Brain microvascular endothelial cell (primary cell): ENCODE results near the gene ATF7IP.
"Not testable (repeated sequence)": the region's sequence is repeated elsewhere in the genome, so short reads cannot be mapped to it uniquely, and the experiment has no call there.

Experiments
- DNase-seq: peaks from one replicate; pipeline ENCODE4 v3.0.0-alpha.2; 2020
- H3K27ac ChIP-seq: fragments of 250-450 bp; sonication (Bioruptor Pico); 2 replicates; pipeline ENCODE4 v1.5.1; 2020; ENCODE audit warnings: mild to moderate bottlenecking, moderate library complexity
- H3K27me3 ChIP-seq: fragments of 250-450 bp; sonication (Bioruptor Pico); replicated peaks from 2 replicates; pipeline ENCODE4 v1.5.1; 2020; ENCODE audit warnings: mild to moderate bottlenecking
- H3K36me3 ChIP-seq: fragments of 250-450 bp; sonication (Bioruptor Pico); replicated peaks from 2 replicates; pipeline ENCODE4 v1.5.1; 2020; ENCODE audit warnings: mild to moderate bottlenecking
- H3K4me3 ChIP-seq: 2 replicates; pipeline ENCODE4 v1.5.1; 2011; ENCODE audit warnings: low read depth, mild to moderate bottlenecking, control low read depth, low read length, moderate library complexity
- in situ Hi-C: cut with HindIII; loops from 2 replicates; pipeline ENCODE4 v1.10.0; 2017; ENCODE audit warnings: low sequenced_read_pairs, low pct_ligation_motif_present
- TF ChIP-seq, protein P1 (sequence below): IDR thresholded peaks from 2 replicates; pipeline ENCODE4 v1.5.1; 2011; ENCODE audit warnings: low read depth, mild to moderate bottlenecking, moderate library complexity, low read length, control low read depth, inconsistent platforms; ENCODE audit errors: missing control alignments

Gene ATF7IP

DNA sequence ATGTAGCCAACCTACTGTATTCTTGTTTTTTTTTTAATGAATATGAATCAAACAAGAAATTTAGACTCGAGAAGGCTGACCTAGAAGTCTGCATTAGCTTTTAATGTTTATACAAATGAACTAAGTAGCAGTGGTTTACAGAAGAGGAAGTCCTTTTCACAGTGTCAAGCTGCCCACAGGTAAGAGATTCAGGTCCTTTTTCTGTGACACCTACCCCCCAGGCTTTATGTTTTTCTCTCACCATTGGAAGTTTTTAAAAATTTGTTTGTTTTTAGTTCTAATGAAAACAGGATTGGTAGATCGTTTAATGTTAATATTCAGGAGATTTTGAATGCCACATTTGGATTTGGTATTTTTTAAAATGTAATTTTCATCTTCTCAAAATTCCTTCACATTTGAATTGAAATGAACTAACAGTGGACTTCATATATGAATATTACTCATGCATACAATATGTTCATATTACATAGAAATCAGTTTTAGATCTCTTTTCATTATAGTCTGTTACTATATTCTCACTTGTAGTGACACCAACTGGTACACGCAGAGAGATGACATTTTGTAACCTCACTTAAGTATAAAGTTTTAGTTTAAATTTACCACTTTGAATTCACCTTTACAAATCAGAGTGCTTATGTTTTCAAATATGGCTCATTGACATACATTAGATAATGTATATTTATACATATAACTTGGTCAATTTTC, 29.7 kb downstream of the ATF7IP start:
- TF ChIP-seq, protein P1, sequence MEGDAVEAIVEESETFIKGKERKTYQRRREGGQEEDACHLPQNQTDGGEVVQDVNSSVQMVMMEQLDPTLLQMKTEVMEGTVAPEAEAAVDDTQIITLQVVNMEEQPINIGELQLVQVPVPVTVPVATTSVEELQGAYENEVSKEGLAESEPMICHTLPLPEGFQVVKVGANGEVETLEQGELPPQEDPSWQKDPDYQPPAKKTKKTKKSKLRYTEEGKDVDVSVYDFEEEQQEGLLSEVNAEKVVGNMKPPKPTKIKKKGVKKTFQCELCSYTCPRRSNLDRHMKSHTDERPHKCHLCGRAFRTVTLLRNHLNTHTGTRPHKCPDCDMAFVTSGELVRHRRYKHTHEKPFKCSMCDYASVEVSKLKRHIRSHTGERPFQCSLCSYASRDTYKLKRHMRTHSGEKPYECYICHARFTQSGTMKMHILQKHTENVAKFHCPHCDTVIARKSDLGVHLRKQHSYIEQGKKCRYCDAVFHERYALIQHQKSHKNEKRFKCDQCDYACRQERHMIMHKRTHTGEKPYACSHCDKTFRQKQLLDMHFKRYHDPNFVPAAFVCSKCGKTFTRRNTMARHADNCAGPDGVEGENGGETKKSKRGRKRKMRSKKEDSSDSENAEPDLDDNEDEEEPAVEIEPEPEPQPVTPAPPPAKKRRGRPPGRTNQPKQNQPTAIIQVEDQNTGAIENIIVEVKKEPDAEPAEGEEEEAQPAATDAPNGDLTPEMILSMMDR, result no peak
- Histone ChIP-seq H3K4me3 (no peak overlapping the region), H3K27ac (peak overlapping the region; percentile 71), H3K36me3 (no peaks in the 10 kb centered on the region), H3K27me3 (no peaks in the 10 kb centered on the region)
- no peak for DNase-seq
- in situ Hi-C loops, result no loop called here

DNA sequence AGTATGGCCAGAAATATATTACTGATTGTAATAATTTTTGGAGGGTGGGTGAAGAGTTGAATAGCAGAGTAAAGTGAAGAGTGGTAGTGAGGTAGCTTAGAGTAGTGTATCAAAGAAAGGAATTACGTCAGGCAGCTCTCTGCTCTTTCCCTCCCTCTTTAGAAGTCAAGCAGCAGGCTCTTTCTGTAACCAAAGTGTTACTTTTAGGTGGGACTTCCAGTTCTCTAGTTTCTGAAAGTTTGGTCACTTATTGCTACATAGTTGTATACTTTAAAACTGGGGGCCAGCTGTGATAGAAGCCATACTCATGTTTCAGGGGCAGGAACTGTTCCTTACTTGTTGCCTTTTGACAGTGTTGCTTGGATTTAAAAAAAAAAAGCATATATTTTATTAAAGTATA, 30.6 kb downstream of the ATF7IP start:
- no peak overlapping the region for H3K4me3 ChIP-seq
- no peak overlapping the region for H3K27ac ChIP-seq
- H3K27me3 ChIP-seq, result no peaks in the 10 kb centered on the region
- DNase-seq, result no peak
- H3K36me3 ChIP-seq, result no peaks in the 10 kb centered on the region
- TF ChIP-seq, protein P1, result no peak
- in situ Hi-C loops, result no loop called here

DNA sequence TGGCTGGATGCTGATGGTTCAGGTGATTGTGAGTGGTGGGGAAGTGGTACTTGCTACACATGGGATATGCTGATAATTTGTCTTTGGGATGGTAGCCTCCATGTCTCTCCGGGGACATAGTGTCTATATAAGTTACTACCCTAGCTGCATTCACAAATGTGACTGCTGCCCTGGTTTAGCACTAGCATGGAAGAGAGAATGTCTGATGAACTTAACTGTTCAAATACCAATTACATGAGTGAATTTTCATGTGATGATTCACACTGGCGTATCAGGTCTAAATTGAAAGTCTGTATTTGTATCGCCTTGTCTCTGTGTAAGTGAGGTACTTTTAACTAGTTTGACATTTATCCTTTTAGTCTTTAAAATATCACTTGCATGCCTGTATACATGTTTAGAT, 34.4 kb downstream of the ATF7IP start:
- TF ChIP-seq, protein P1, result no peak
- no peaks in the 10 kb centered on the region for H3K27me3 ChIP-seq
- in situ Hi-C loops, result no loop called here
- no peaks in the 10 kb centered on the region for H3K36me3 ChIP-seq
- no peak overlapping the region for H3K4me3 ChIP-seq
- peak overlapping the region; percentile 43 for H3K27ac ChIP-seq
- DNase-seq, result peak; percentile 39

DNA sequence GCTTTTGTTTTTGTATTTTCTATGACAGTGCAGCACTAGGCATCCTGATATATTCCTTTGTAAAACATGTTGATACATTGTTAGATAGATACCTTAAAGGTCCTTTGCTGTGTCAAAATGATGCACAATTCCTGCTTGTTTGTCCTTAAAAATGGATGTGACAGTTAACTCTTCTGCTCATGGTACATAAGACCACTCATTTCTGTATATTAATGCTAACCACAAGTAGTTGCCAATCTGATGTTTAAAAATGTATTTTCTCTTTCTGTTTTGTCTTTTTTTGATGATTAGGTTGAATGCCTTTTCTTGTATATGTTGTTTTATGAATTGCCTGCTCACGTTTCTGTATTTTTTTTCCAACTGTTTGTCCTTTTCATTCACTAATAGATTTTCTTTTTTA, 35.1 kb downstream of the ATF7IP start:
- DNase-seq, result no peak
- H3K4me3 ChIP-seq, result no peak overlapping the region
- in situ Hi-C loops, result no loop called here
- TF ChIP-seq, protein P1, result no peak
- H3K27ac ChIP-seq, result no peak overlapping the region
- no peaks in the 10 kb centered on the region for H3K27me3 ChIP-seq
- no peaks in the 10 kb centered on the region for H3K36me3 ChIP-seq

DNA sequence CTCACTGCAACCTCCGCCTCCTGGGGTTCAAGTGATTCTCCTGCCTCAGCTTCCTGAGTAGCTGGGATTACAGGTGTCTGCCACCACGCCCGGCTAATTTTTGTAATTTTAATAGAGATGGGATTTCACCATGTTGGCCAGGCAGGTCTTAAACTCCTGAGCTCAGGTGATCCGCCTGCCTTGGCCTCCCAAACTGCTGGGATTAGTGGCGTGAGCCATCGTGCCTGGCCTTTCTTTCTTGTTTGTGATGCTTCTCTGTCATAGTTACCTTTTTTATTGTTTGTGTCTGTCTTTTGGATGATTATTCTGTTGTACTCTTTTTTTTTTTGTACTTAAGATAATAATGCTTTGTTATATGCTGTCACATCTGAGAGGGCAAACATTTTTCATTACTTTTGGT, 35.8 kb downstream of the ATF7IP start:
- in situ Hi-C loops, H3K27ac ChIP-seq, H3K36me3 ChIP-seq, DNase-seq, H3K27me3 ChIP-seq, H3K4me3 ChIP-seq: not testable (repeated sequence)

DNA sequence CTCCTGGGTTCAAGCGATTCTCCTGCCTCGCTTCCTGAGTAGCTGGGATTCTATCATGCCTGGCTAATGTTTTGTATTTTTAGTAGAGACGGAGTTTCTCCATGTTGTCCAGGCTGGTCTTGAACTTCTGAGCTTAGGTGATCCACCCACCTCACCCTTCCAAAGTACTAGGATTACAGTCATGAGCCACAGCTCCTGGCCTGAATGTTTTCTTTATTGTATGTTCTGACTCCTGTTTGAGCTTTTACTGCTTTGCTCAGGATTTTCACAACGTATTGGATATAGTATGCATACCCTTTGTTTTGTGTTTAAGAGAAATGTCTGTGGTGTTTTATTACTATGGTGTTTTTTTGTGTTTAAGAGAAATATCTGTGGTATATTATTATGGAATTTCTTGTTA, 37.2 kb downstream of the ATF7IP start:
- no peak for DNase-seq
- H3K4me3 ChIP-seq, result no peak overlapping the region
- H3K27me3 ChIP-seq, result no peaks in the 10 kb centered on the region
- TF ChIP-seq, protein P1, result no peak
- peak overlapping the region; percentile 19 for H3K27ac ChIP-seq
- in situ Hi-C loops, result no loop called here
- H3K36me3 ChIP-seq, result no peaks in the 10 kb centered on the region
